NCI-H82 (cell line): ENCODE data around the gene IRAK1.

Experiments used
- DNase-seq: peaks from one replicate; lab custom pipeline; 2025; lab: John Stamatoyannopoulos, UW

IRAK1 gene

GRCh38 chrX:153971124-153971449 lies 48.6 kb downstream of the IRAK1 start:
- peak; percentile 90 for DNase-seq

- DNase-seq: peak; percentile 91
Observed at GRCh38 chrX:153970357-153971123, 49.2 kb downstream of the IRAK1 start.

- no peak for DNase-seq
Observed at GRCh38 chrX:153969904-153970356, 49.8 kb downstream of the IRAK1 start.

GRCh38 chrX:153969125-153969903 lies 50.4 kb downstream of the IRAK1 start:
- DNase-seq: peak; percentile 50

- peak; percentile 71 for DNase-seq
Observed at GRCh38 chrX:153968754-153969124, 51.0 kb downstream of the IRAK1 start.

- DNase-seq: no peak
Observed at GRCh38 chrX:153968255-153968654, 51.4 kb downstream of the IRAK1 start.

GRCh38 chrX:153967536-153968224 lies 52.0 kb downstream of the IRAK1 start:
- no peak for DNase-seq

GRCh38 chrX:153966841-153967535 lies 52.7 kb downstream of the IRAK1 start:
- no peak for DNase-seq

- no peak for DNase-seq
Observed at GRCh38 chrX:153966283-153966688, 53.4 kb downstream of the IRAK1 start.

GRCh38 chrX:153965406-153965805 lies 54.3 kb downstream of the IRAK1 start:
- DNase-seq: no peak

- DNase-seq: no peak
Observed at GRCh38 chrX:153964105-153964504, 55.6 kb downstream of the IRAK1 start.

GRCh38 chrX:153963546-153963945 lies 56.2 kb downstream of the IRAK1 start:
- no peak for DNase-seq

- no peak for DNase-seq
Observed at GRCh38 chrX:153961292-153961691, 58.4 kb downstream of the IRAK1 start.

GRCh38 chrX:153960786-153961185 lies 58.9 kb downstream of the IRAK1 start:
- no peak for DNase-seq
